HG02981 (cell line): ENCODE data around the gene NEK9.

Experiments used
- ATAC-seq: cut with Tn5 transposase; IDR thresholded peaks from one replicate; pipeline ENCODE4 v1.9.1; 2021; ENCODE audit warnings: mild to moderate bottlenecking, moderate library complexity; ENCODE audit not compliant: unreplicated experiment

The NEK9 gene

DNA sequence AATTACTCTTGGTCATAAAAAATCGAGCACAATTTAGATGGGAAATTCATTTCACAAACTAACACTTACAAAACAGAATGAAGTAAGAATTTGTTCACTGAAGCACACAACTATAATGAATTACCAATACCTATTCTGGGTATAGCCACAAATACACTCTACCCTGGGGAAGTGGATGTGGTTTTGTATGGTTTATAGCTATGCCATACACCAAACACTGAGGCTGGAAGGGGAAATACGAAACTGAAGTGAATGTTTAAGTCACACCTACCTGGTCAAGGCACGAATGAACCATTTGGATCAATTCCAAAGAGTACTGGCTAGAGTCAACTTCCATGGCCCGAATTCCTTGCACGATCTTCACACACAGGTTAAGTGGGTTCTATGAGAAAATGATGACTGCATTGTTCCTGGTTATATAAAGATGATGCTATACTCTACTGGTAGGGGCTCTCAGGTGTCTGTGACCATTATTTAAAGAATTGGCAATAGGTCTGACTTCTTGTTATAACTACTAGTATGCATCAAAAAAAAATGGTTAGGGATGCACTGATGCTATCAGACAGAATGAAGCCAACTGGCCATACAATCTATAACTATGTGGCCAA, 12.8 kb downstream of the NEK9 start:
- ATAC-seq = no peak

DNA sequence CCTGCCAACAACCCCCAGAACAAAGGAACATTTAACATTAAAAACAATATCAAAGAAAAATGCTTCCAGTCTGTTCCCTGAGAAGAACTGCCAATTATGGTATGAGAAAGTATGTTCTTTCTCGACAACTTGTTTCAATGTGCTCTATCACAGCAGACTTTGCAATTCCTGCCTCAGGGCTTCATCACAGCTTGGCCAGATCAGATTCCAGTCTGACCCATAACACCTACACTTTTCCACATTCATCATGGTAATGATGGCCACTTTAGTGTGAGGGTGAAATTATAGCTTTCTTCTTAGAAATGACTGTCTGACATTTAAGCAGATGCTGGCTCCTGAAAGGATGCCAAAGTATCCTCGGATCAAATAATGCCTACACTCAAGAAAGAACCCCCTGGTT, 17.0 kb downstream of the NEK9 start:
- ATAC-seq = no peak

- no peak for ATAC-seq
These were observed 19.7 kb downstream of the NEK9 start for GRCh38 chr14:75107186-75107585.

DNA sequence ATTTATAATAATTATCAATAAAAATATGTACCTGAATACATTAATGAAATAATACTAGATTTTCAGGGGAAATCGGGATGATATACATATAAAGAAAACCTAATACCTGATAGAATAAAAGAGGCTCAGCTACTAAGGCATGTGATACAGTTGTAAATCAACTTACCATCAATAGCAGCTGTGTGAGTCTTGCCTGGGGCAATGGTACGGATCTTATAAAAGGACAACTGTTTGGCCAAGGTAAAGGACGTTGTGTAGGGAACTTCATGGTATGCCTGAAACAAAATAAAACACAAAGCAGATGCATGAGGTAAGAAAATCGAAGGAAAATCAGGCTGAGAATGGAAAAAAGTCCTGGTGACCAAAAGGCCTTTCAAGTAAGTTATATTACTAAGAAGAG, 25.4 kb downstream of the NEK9 start:
- no peak for ATAC-seq

DNA sequence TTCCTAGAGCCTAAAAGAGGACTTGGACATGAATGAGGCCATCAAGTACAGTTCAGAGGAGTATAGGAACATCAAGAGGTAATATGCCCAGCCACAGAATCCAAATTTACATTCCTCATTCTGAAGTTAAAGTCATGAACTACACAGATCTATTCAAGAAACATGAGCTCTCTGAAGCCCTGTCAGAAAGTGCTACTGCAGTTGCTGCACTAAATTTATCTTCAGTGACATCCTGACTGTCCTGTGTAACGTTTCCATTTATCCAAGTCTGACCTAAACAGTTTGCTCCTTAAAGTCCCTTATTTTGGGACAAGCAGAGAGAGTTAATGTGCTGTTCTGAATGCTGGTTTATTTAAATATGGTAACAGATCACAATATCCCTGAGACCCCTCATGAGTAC, 28.2 kb downstream of the NEK9 start:
- ATAC-seq = no peak

GRCh38 chr14:75098212-75098611, 28.6 kb downstream of the NEK9 start:
- no peak for ATAC-seq

GRCh38 chr14:75096959-75097358, 29.9 kb downstream of the NEK9 start:
- ATAC-seq = no peak

GRCh38 chr14:75095690-75096089, 31.2 kb downstream of the NEK9 start:
- ATAC-seq = no peak

DNA sequence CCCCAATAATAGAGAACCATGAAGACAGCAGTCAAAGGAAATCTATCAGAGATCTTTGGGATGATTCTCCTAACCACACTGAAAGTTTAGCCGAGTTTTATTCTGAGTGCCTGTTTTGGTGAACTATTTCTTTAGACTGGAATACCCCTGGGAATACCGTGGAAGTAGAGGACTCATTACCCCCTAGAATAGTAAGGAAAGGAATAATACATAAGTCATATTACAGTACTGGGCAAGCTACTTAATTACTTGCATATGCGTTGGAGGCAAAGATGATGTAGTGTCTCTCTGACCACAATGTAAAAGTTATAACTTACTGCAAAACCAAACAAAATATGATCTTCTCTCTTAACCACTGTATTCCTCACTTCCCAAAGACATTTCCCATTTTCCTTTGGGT, 32.0 kb downstream of the NEK9 start:
- no peak for ATAC-seq

GRCh38 chr14:75092698-75093097, 34.1 kb downstream of the NEK9 start:
- no peak for ATAC-seq

DNA sequence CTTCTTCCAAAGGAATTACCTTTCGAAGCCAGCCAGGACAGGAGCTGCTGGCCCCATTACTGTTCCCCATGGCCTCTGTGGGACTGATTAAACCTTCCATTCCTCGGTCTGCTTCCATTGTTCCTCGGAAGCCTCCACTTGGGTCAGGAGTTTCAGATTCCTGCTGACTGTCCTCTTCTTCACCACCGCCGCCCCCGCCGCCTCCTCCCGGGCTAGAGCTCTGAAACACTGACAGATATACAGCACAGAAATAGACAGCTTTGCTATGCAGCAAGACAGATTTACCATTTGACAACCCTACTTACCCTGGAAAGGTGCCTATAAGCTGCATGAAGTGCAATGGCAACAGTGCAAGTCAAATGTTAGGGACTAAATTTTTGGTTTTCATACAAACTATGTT, 35.6 kb downstream of the NEK9 start:
- ATAC-seq = no peak

DNA sequence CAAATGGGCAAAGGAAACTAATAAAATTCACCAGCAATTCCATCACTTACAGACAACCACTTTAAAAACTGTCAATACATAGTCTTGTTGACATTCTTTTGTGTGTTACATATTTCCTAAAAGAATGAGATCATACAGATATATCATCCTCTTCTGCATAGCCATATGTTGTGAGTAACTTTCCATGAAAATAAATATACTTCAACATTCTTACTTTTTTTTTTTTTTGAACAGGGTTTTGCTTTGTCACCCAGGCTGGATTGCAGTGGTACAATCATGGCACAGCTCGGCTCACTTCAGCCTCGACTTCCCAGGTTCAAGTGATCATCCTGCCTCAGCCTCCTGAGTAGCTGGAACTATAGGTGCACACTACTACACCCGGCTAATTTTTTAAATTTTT, 36.5 kb downstream of the NEK9 start:
- ATAC-seq = no peak

DNA sequence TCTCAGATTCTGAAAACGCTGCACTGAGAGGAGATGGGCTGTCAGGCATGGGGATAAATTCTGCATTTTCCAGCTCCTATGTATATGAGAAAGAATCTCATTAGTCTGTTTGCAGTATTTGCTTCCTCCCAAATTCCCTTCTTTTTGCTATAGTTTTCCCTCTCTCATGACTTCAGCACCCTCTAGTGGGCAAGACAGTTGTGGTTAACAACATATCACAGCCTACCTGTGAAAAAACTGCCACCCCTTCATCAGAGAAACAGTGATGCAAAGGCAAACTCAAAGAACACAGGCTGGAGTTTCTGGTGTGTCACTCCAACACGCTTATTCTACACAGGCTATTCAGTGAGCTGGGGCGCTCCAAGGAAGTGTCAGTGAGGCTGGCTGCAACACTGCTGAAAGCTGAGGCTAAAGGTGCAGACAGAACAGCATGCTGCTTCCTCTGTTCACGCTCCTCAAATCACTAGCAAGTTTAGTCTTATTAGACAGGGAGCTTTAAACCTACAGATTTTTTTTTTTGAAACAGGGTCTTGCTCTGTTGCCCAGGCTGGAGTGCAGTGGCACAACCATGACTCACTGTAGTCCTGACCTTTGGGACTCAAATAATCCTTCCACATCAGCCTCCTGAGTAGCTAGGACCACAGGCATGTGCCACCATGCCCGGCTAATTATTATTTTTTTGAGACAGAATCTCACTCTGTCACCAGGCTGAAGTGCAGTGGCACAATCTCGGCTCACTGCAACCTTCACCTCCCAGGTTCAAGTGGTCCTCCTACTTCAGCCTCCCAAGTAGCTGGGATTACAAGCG, 38.1 kb downstream of the NEK9 start:
- ATAC-seq = no peak

DNA sequence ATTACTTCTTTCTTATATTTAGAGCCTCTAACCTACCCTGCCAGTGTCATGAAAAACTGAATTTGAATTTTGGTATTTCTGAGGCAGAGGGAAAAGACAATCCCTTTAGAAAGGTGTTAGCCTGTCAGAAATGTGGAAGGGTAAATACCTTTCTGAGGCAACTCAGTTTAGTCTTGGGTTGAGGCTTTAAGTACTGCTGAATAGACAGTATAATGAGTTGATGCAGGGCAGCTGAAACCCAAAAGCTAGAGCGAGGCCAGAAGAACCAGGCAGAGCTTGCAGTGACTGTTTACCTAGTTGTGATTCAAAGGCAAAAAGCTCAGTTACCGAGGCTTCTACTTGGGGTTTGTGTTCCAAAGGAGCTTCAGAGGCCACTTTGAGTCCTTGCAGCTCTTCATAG, 38.7 kb downstream of the NEK9 start:
- no peak for ATAC-seq

GRCh38 chr14:75084513-75084912, 42.3 kb downstream of the NEK9 start:
- no peak for ATAC-seq

GRCh38 chr14:75083271-75083670, 43.6 kb downstream of the NEK9 start:
- no peak for ATAC-seq

DNA sequence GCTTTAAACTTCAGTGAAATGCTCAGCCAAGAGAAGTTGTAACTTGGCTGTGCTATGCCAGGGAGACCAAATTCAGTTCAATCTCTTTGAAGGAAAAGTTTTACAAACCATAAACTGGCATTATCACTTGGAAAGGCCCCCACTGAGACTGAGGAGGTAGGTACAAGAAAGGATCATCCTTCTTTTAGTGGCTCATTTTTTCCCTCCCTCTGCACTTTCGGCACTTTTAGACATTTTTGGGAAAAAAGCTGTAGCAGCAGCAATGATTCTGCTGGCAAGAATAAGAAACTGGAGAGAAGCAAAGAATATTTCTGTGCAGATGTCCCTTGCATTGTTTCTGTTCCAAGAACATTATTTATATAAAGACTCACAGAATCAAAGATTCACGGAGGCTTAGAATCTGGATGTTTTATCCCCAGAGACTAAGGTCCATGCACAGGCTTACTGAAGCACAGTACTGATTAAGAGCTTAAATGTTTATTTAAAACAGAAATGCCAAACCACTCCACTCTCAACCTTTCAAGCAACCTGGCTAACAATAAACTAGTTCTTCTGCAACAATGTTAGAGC, 45.1 kb downstream of the NEK9 start:
- ATAC-seq = no peak

GRCh38 chr14:75079521-75079920, 47.3 kb downstream of the NEK9 start:
- ATAC-seq = no peak

DNA sequence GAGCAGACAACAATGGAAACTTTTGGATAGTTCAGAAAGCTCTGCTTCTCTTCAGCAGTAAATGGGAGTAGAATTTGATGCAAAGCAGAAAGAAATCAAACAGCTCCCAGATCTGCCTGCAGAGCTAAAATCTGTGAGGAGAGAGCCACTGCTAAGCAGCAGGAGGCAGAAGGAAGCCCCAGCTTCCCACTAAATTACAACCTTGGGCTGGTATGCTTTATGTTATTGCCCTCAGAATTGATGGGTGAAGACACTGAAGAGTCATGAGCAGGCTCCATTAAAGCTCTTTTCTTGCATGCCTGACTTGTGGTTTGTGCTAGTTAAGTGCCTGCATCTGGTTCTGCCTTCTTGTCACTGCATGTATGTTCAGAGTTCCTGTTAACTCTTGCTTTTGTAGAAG, 49.1 kb downstream of the NEK9 start:
- ATAC-seq = no peak

DNA sequence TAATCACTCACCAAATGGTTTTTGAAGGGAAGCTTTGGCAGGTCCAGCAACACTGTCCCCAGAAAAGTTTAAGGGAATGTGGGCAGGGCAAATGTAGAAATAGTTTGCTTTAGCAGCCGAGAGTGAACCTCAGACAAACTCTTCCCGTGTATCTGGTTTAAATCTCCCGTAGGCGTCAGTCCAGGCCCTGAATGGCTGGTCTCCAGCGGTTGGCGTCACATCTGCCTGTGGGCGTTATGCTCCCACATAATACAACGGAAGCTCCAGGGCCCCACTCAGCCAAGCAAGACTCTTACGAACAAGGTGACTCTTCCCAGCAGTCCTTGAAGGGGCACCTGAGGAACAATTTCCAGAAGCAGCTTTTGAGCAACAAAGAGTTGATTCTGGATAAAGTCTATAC, 56.5 kb downstream of the NEK9 start:
- no peak for ATAC-seq

DNA sequence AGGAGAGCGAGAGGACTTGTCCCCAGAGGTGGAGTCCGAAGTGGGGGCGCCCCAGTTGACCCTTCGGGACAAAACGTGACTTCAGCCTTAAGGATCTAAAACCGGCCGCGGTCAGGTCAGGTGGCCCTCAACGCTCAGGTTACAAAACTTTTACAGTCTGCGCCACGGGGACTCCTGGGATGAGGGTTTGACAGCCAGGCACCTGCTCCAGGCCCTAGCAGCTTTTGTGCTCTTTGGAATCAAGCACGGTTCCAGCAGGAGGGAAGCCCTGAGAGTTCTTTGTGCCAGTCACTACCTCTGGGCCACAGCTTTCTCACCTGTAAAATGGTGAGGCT, 57.1 kb downstream of the NEK9 start:
- no peak for ATAC-seq

GRCh38 chr14:75069121-75069810, 57.6 kb downstream of the NEK9 start, which contains the start of gene ZC2HC1C:
Gene ZC2HC1C (plus strand): TSS chr14:75069641. CDS start chr14:75070574, 933 bp downstream.
- ATAC-seq = no peak
